ENCODE results near the gene FBXW9.

- TF ChIP-seq REST (IDR thresholded peaks at IDR 0.05; ENCODE audit: borderline replicate concordance) (no peak), CTCF (IDR thresholded peaks at IDR 0.05; ENCODE audit: poor library complexity, severe bottlenecking) (no peak), RAD21 (conservative IDR thresholded peaks at IDR 0.05) (no peak), POLR2AphosphoS5 (IDR thresholded peaks at IDR 0.05) (no peak), EZH2 (IDR thresholded peaks at IDR 0.05; ENCODE audit: borderline replicate concordance, insufficient read depth, low read length, poor library complexity, severe bottlenecking) (no peak)
Measured at GRCh38 chr19:12726988-12727316, 30.5 kb upstream of the FBXW9 start.

Data from neural cell (in vitro differentiated cells).